GM12878 (cell line): ENCODE measurements around the gene MYCBPAP. TPM values are rescaled to one million over a fixed set of nuclear protein-coding genes. Genes with fewer than 3 reads are reported as not detected.

Source experiments
- ATAC-seq: fragments of 200-7000 bp; cut with Tn5 transposase; 3 replicates; pipeline ENCODE4 v1.9.1; 2020; ENCODE audit warnings: mild to moderate bottlenecking, moderate library complexity
- BruUV-seq: library from RNA; stranded (reverse); fragments of 400-500 nt; replicated peaks from 2 replicates; lab custom pipeline; 2021; lab: Mats Ljungman, UMichigan
- CTCF ChIA-PET: fragments of 300-600 bp; sonication (Branson Sonifier 250); formaldehyde crosslinking; extraction: SDS; loops from one replicate; lab custom pipeline; 2021; ENCODE audit warnings: inconsistent platforms; lab: Yijun Ruan, JAX
- POLR2A ChIA-PET: fragments of 350-600 bp; formaldehyde crosslinking; extraction: SDS; loops from one replicate; lab custom pipeline; 2021; ENCODE audit warnings: inconsistent platforms; lab: Charles Lee
- RAD21 ChIA-PET: fragments of 300-600 bp; sonication (Branson Sonifier 250); formaldehyde crosslinking; loops from one replicate; lab custom pipeline; 2023; ENCODE audit warnings: antibody characterized with exemption; ENCODE audit not compliant: unreplicated experiment; lab: Charles Lee
- SMC1A ChIA-PET: fragments of 300-600 bp; sonication (Branson Sonifier 250); formaldehyde crosslinking; loops from one replicate; lab custom pipeline; 2023; ENCODE audit not compliant: unreplicated experiment, uncharacterized antibody; lab: Charles Lee
- DNase-seq: peaks from one replicate; pipeline ENCODE4 v3.0.0-alpha.2; 2011; ENCODE audit warnings: low read depth, low spot score
- FAIRE-seq: peaks from 3 replicates; lab custom pipeline; 2011; peaks lifted over from hg19 to GRCh38; lab: Jason Lieb, UNC
- H2AFZ ChIP-seq: 2 replicates; pipeline ENCODE4 v1.6.0; 2011; ENCODE audit warnings: low read depth, low read length, control low read depth; ENCODE audit not compliant: control insufficient read depth
- H3K27ac ChIP-seq: 2 replicates; pipeline ENCODE4 v1.5.1; 2011; ENCODE audit warnings: control low read depth; ENCODE audit not compliant: control insufficient read depth, insufficient read depth
- H3K27me3 ChIP-seq, 2 experiments: replicated peaks in 1 of 2; 2 replicates each; pipeline versions ENCODE4 v1.6.0 to v1.6.1; 2011; ENCODE audit warnings: low read length in 1 of 2; ENCODE audit not compliant: control insufficient read depth in 2 of 2, insufficient read depth in 2 of 2
- H3K36me3 ChIP-seq, 2 experiments: 2 replicates each; pipeline ENCODE4 v1.5.1; 2011; ENCODE audit warnings: low read length in 1 of 2; ENCODE audit not compliant: control insufficient read depth in 2 of 2, insufficient read depth in 2 of 2
- H3K4me1 ChIP-seq: 2 replicates; pipeline ENCODE4 v1.6.1; 2011; ENCODE audit warnings: mild to moderate bottlenecking, low read length, moderate library complexity, mixed read lengths; ENCODE audit not compliant: control insufficient read depth, insufficient read depth
- H3K4me2 ChIP-seq: 2 replicates; pipeline ENCODE4 v1.6.0; 2011; ENCODE audit warnings: control low read depth; ENCODE audit not compliant: control insufficient read depth, insufficient read depth
- H3K4me3 ChIP-seq: fragments of 200-600 bp; sonication (generic); 2 replicates; pipeline ENCODE4 v1.5.1; 2016
- H3K79me2 ChIP-seq: 2 replicates; pipeline ENCODE4 v1.6.0; 2011; ENCODE audit warnings: low read length; ENCODE audit not compliant: control insufficient read depth, insufficient read depth
- H3K9ac ChIP-seq: 2 replicates; pipeline ENCODE4 v1.8.0; 2011; ENCODE audit warnings: low read length, control low read depth, mixed read lengths; ENCODE audit not compliant: control insufficient read depth, insufficient read depth
- H3K9me3 ChIP-seq: replicated peaks from 3 replicates; pipeline ENCODE4 v1.5.1; 2011; ENCODE audit warnings: mild to moderate bottlenecking, low read length; ENCODE audit not compliant: control insufficient read depth, insufficient read depth
- H4K20me1 ChIP-seq: 2 replicates; pipeline ENCODE4 v1.6.0; 2011; ENCODE audit not compliant: control insufficient read depth, insufficient read depth
- EZH2 ChIP-seq: IDR thresholded peaks from 2 replicates; pipeline ENCODE4 v1.6.1; 2012; ENCODE audit warnings: low read depth, mild to moderate bottlenecking, control low read depth, inconsistent platforms, low read length, borderline replicate concordance; ENCODE audit not compliant: control insufficient read depth
- IKZF1 ChIP-seq: fragments of 450-650 bp; conservative IDR thresholded peaks from 2 replicates; pipeline ENCODE4 v1.6.1; 2017; ENCODE audit warnings: antibody characterized with exemption, mild to moderate bottlenecking
- MYB ChIP-seq: fragments of 150-350 bp; IDR thresholded peaks from 2 replicates; pipeline ENCODE4 v1.6.1; 2014; ENCODE audit warnings: mild to moderate bottlenecking, low read depth, low read length, borderline replicate concordance
- NFYA ChIP-seq: IDR thresholded peaks from 2 replicates; pipeline ENCODE4 v1.6.1; 2011; ENCODE audit warnings: low read depth, mild to moderate bottlenecking, low read length, improper control_type of control experiment, borderline replicate concordance
- PRDM15 ChIP-seq: fragments of 450-650 bp; formaldehyde crosslinking; IDR thresholded peaks from 2 replicates; pipeline ENCODE4 v1.4.0; 2020; ENCODE audit warnings: mild to moderate bottlenecking, moderate library complexity
- RAD51 ChIP-seq: fragments of 450-650 bp; IDR thresholded peaks from 2 replicates; pipeline ENCODE4 v1.6.1; 2016; ENCODE audit warnings: moderate library complexity, mild to moderate bottlenecking, inconsistent platforms
- REST ChIP-seq: IDR thresholded peaks from 2 replicates; pipeline ENCODE4 v1.6.1; 2012; ENCODE audit warnings: mild to moderate bottlenecking, low read depth, low read length
- ZZZ3 ChIP-seq: IDR thresholded peaks from 2 replicates; pipeline ENCODE4 v1.6.1; 2011; ENCODE audit warnings: low read depth; ENCODE audit not compliant: control insufficient read depth, insufficient read length
- WGBS: methylation state at CpG from one replicate; pipeline ENCODE4 v1.1.6; 2016; ENCODE audit warnings: low lambda C conversion rate; ENCODE audit not compliant: insufficient replicate concordance, insufficient coverage; ENCODE audit errors: missing lambda C conversion rate; 5-methylcytosine and 5-hydroxymethylcytosine counted together
- in situ Hi-C: fragments of 300-500 bp; cut with MboI; formaldehyde crosslinking; loops from 9 replicates; pipeline ENCODE4 v1.14.3; 2018; ENCODE audit warnings: mixed read lengths
- intact Hi-C: fragments of 100-400 bp; cut with micrococcal nuclease; formaldehyde crosslinking; loops from one replicate; pipeline ENCODE4 v1.14.2; 2022; ENCODE audit not compliant: unreplicated experiment
- polyA plus RNA-seq, 11 experiments: library from polyadenylated mRNA; depleted of rRNA in 4 of 11; unstranded in 6 of 11; stranded (reverse) in 5 of 11; fragments of >200 nt; fragmentation: Nextera tagmentation in 4 of 11; fragmentation: Illumina TruSeq in 1 of 11; extraction: Ambion mirVana in 4 of 11; extraction: Trizol in 1 of 11; gene quantifications; 1 replicate in 1 of 11; 2 replicates in 10 of 11; pipeline versions ENCODE4 v1.2.1 to v1.2.3, GENCODE V29; 2011 to 2016; ENCODE audit warnings: inconsistent platforms in 2 of 11, missing spikeins in 2 of 11, low read depth in 1 of 11
- total RNA-seq, 4 experiments: library from RNA; depleted of rRNA in 3 of 4; stranded (reverse); fragments of >200 nt in 3 of 4; fragmentation: Illumina TruSeq in 1 of 4; extraction: Trizol in 1 of 4; gene quantifications; 2 replicates each; pipeline versions ENCODE4 v1.2.1 to v1.2.3, GENCODE V29; 2013 to 2021

The MYCBPAP gene
- total and polyA plus RNA-seq, 10 of the 15 experiments (the other 5 are each of a cell fraction or from before 2014, with no cell fraction given) = 0.23 to 2.7 (median 1.5) TPM

- in situ Hi-C loops = no loop called here
- no peak overlapping the region for H3K4me2 ChIP-seq
- POLR2A ChIA-PET = no interaction called here
- CTCF ChIA-PET = interaction anchor here (1.0 kb wide), 1 partner anchor 70 kb away, joined by 4 read pairs; no protein-coding TSS in a partner anchor
- no peaks in the 10 kb centered on the region; a peak in 1 of 4 replicates for H3K36me3 ChIP-seq
- DNase-seq = no peak
- WGBS = 67% methylated on average over 5 of the region's 5 CpGs
- H4K20me1 ChIP-seq = no peaks in the 10 kb centered on the region
- no TSS peak for BruUV-seq
- no peak for FAIRE-seq
- no peak overlapping the region for H2AFZ ChIP-seq
- no peak for TF ChIP-seq ZZZ3
- no peak for TF ChIP-seq REST
- no peak for TF ChIP-seq IKZF1
- TF ChIP-seq EZH2 = no peak
- no peak for TF ChIP-seq NFYA
- no peak for TF ChIP-seq PRDM15 (CRISPR knock-in tag)
- no peak for TF ChIP-seq RAD51
- no peak for TF ChIP-seq MYB
- TF ChIP-seq, all 136 proteins: peak for 0
- H3K9ac ChIP-seq = no peak overlapping the region
- RAD21 ChIA-PET = no interaction called here
- ATAC-seq = no peak
- H3K27me3 ChIP-seq = peaks cover 11% of the 10 kb centered on the region in 2 experiments; a peak in 3 of 4 replicates
- H3K79me2 ChIP-seq = no peaks in the 10 kb centered on the region
- intact Hi-C loops = no loop called here
- H3K27ac ChIP-seq = no peak overlapping the region
- SMC1A ChIA-PET = no interaction called here
- H3K4me1 ChIP-seq = peaks cover 14% of the 10 kb centered on the region; the same call in 1 of the 2 replicates
- H3K9me3 ChIP-seq = no peaks in the 10 kb centered on the region
- H3K4me3 ChIP-seq = no peak overlapping the region
These were observed 48.6 kb downstream of the MYCBPAP start for GRCh38 chr17:50556803-50557202.
